HFFc6 (cell line): ENCODE data around the gene PRG3. TPM values are rescaled to one million over a fixed set of nuclear protein-coding genes. Genes with fewer than 3 reads are reported as not detected.

ENCODE experiments used
- DNase-seq: peaks from one replicate; pipeline ENCODE4 v3.0.0-alpha.2; 2018
- H3K27ac Mint-ChIP-seq: 2 replicates; pipeline ENCODE4 v1.8.0; 2020; ENCODE audit warnings: mild to moderate bottlenecking, mixed read lengths
- H3K27me3 Mint-ChIP-seq: 2 replicates; pipeline ENCODE4 v1.8.0; 2021; ENCODE audit warnings: mild to moderate bottlenecking, moderate library complexity, mixed read lengths; ENCODE audit not compliant: insufficient read depth
- H3K36me3 Mint-ChIP-seq: 2 replicates; pipeline ENCODE4 v1.8.0; 2021; ENCODE audit warnings: low read depth, mixed read lengths
- H3K4me1 Mint-ChIP-seq: 2 replicates; pipeline ENCODE4 v1.8.0; 2020; ENCODE audit warnings: low read depth, mixed read lengths
- H3K4me3 Mint-ChIP-seq: 2 replicates; pipeline ENCODE4 v1.8.0; 2020; ENCODE audit warnings: mild to moderate bottlenecking, moderate library complexity, mixed read lengths
- H3K9me3 Mint-ChIP-seq: 2 replicates; pipeline ENCODE4 v1.8.0; 2020; ENCODE audit warnings: mild to moderate bottlenecking, mixed read lengths
- total RNA-seq, 6 experiments: library from RNA; stranded (reverse); fragmentation: NEBNext Ultra II Directional; extraction: Animal tissue kit (Norgen Biotek cat#: 25700); gene quantifications; 2 replicates in 1 of 6; 3 replicates in 5 of 6; pipeline ENCODE4 v1.2.3, GENCODE V29; 2021
- TF ChIP-seq, protein P1 (sequence below): fragments of 200-600 bp; sonication (generic); IDR thresholded peaks from 2 replicates; pipeline ENCODE4 v1.5.0; 2021; ENCODE audit warnings: antibody characterized with exemption, mild to moderate bottlenecking

Gene PRG3
- total RNA-seq, 6 experiments from 2014 or later = not detected

DNA sequence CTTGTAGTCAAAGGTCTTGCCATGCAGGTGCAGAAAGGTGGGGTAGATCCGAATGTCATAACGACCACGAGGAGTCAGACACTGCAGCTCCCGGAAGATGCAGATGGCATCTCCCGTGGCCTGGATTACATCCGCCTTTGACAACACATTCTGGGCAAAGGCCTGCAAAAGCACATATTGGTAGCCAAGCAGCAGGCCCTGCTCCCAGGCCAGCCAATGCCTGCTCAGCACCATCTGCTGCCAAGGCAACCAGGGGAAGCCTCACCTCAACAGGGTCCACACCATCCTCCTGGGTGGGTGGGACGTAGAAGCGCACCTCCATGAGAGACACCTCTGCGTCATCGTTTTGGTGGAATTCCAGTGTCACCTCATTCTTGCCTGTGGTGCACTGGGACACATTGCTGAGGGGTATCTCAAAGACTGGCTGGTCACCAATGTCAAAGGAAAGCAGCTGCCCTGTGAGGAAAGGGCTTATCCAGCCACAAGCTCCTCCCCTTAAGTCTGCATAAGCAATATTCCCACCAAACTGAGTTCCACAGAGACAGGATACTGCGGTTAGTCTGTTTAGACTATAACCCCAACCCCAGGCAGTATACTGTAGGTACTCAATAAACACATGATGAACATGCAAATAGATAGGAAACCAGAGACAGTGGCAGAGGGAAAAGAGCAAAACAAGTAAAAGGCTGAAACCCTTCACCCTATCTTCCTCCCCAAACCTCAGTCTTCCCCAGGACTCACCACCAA, 48.1 kb downstream of the PRG3 start:
- TF ChIP-seq, protein P1, sequence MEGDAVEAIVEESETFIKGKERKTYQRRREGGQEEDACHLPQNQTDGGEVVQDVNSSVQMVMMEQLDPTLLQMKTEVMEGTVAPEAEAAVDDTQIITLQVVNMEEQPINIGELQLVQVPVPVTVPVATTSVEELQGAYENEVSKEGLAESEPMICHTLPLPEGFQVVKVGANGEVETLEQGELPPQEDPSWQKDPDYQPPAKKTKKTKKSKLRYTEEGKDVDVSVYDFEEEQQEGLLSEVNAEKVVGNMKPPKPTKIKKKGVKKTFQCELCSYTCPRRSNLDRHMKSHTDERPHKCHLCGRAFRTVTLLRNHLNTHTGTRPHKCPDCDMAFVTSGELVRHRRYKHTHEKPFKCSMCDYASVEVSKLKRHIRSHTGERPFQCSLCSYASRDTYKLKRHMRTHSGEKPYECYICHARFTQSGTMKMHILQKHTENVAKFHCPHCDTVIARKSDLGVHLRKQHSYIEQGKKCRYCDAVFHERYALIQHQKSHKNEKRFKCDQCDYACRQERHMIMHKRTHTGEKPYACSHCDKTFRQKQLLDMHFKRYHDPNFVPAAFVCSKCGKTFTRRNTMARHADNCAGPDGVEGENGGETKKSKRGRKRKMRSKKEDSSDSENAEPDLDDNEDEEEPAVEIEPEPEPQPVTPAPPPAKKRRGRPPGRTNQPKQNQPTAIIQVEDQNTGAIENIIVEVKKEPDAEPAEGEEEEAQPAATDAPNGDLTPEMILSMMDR = no peak
- H3K27ac Mint-ChIP-seq = no peak overlapping the region
- no peaks in the 10 kb centered on the region for H3K9me3 Mint-ChIP-seq
- peaks cover 24% of the 10 kb centered on the region for H3K4me1 Mint-ChIP-seq
- no peaks in the 10 kb centered on the region; the same call in 1 of the 2 replicates for H3K27me3 Mint-ChIP-seq
- DNase-seq = no peak
- peaks cover 49% of the 10 kb centered on the region for H3K36me3 Mint-ChIP-seq
- no peak overlapping the region for H3K4me3 Mint-ChIP-seq

DNA sequence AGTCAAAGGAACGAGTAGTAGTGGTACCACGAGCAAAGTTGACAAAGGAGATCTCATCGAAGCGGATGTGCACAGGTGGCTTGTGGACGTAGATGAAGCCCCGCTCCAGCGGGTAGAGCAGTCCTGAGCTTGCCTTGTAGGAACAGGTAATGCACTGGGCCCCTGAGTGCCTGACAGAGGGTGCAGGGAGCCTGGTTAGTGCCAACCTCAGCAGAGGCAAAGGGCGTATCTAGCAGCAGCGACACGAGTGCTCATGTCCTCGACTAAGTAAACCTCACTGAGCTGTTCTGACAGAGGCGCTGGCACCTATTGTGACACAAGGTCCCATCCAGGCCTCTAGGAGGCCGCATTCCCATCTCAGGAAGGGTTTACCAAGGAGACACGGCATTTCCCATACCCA, 49.2 kb downstream of the PRG3 start:
- peaks cover 60% of the 10 kb centered on the region for H3K36me3 Mint-ChIP-seq
- TF ChIP-seq, protein P1 = no peak
- no peaks in the 10 kb centered on the region; the same call in 1 of the 2 replicates for H3K27me3 Mint-ChIP-seq
- no peaks in the 10 kb centered on the region for H3K9me3 Mint-ChIP-seq
- no peak overlapping the region for H3K4me3 Mint-ChIP-seq
- no peak overlapping the region for H3K27ac Mint-ChIP-seq
- H3K4me1 Mint-ChIP-seq = peaks cover 35% of the 10 kb centered on the region
- DNase-seq = no peak

DNA sequence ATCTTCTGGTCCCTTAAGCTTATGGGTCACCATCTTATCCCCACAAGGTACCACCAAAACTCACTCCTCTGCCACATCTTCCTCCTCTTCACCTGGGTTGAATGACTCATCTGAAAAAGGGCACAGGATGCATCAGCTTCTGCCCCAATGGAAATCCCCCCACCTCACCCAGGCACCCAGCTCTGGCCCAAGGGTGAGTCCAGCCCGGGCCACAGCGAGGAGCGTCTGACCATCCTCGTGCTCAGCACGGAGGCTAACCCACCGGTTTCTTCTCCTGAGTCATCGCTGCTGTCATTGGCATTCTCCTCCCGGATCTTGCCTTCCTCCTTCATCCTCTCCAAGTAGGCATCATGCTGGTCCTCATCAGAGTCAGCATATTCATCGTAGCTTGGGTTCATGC, 50.9 kb downstream of the PRG3 start:
- H3K4me1 Mint-ChIP-seq = peaks cover 41% of the 10 kb centered on the region
- H3K9me3 Mint-ChIP-seq = no peaks in the 10 kb centered on the region
- H3K27me3 Mint-ChIP-seq = peaks cover 5% of the 10 kb centered on the region; the same call in 1 of the 2 replicates
- no peak for DNase-seq
- TF ChIP-seq, protein P1 = no peak
- peaks cover 67% of the 10 kb centered on the region for H3K36me3 Mint-ChIP-seq
- no peak overlapping the region for H3K27ac Mint-ChIP-seq
- no peak overlapping the region for H3K4me3 Mint-ChIP-seq

DNA sequence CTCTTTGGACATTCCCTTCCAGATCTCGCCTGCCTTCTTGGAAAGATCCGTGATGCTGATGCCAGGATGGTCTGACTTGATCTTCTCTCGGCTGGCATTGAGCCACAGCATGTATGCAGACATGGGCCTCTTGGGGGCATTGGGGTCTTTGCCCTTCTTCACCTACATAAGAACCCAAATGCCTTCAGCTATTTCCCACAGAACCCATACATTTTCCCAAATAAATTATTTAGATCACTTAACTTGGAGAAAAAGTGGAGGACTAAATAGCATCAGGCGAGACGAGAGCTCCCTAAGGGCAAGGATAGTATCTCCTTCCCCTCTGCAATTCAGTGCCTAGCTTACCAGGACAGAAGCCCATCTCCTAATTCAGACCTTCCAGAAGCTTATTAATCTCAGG, 53.2 kb downstream of the PRG3 start:
- peaks cover 54% of the 10 kb centered on the region for H3K36me3 Mint-ChIP-seq
- peak overlapping the region; percentile 97 for H3K27ac Mint-ChIP-seq
- peaks cover 5% of the 10 kb centered on the region; the same call in 1 of the 2 replicates for H3K27me3 Mint-ChIP-seq
- TF ChIP-seq, protein P1 = no peak
- no peak overlapping the region; the same call in 1 of the 2 replicates for H3K4me3 Mint-ChIP-seq
- DNase-seq = no peak
- H3K4me1 Mint-ChIP-seq = peaks cover 38% of the 10 kb centered on the region
- H3K9me3 Mint-ChIP-seq = no peaks in the 10 kb centered on the region

Other genes with a start within 250 kb of the PRG3 start
- gene LRRC55, start 199.2 kb downstream of the PRG3 start, total RNA-seq = not detected
- not detected for gene APLNR, start 143.9 kb downstream of the PRG3 start, total RNA-seq
- 100 to 1,000 TPM; 118 to 134 (median 123) TPM for gene TNKS1BP1, start 56.2 kb downstream of the PRG3 start, total RNA-seq
- 100 to 1,000 TPM in 5 of 6 experiments, 10 to 100 TPM in 1; 84.0 to 141 (median 133) TPM for gene SSRP1, start 45.3 kb downstream of the PRG3 start, total RNA-seq
- not detected for gene P2RX3, start 42.8 kb downstream of the PRG3 start, total RNA-seq
- not detected for gene PRG2, start 9.5 kb upstream of the PRG3 start, total RNA-seq
- 10 to 100 TPM in 4 of 6 experiments, 1 to 10 TPM in 2; 2.1 to 18.7 (median 15.8) TPM for gene SLC43A3, start 46.0 kb upstream of the PRG3 start, total RNA-seq
- under 1 TPM; 0.09 to 0.66 (median 0.35) TPM for gene RTN4RL2, start 79.4 kb upstream of the PRG3 start, total RNA-seq
- gene SLC43A1, start 134.6 kb upstream of the PRG3 start, total RNA-seq = 1 to 10 TPM; 3.1 to 4.7 (median 4.3) TPM
- 10 to 100 TPM; 43.6 to 72.9 (median 58.4) TPM for gene TIMM10, start 149.6 kb upstream of the PRG3 start, total RNA-seq
- gene SMTNL1, start 156.4 kb upstream of the PRG3 start, total RNA-seq = not detected
- 10 to 100 TPM; 34.1 to 46.5 (median 43.3) TPM for gene UBE2L6, start 186.5 kb upstream of the PRG3 start, total RNA-seq
- under 1 TPM in 5 of 6 experiments, not detected in 1; 0.11 to 0.51 (median 0.25) TPM for gene SERPING1, start 216.5 kb upstream of the PRG3 start, total RNA-seq